ENCODE measurements around the gene PJA2. TPM values are rescaled to one million over a fixed set of nuclear protein-coding genes. Genes with fewer than 3 reads are reported as not detected.
A peak's percentile ranks its signal among the peaks of the same experiment; 100 is the strongest.

Gene PJA2
- total and polyA plus RNA-seq, 9 of the 15 experiments (the other 6 are each of a cell fraction or from before 2014, with no cell fraction given): 25.1 to 82.1 (median 50.1) TPM

DNA sequence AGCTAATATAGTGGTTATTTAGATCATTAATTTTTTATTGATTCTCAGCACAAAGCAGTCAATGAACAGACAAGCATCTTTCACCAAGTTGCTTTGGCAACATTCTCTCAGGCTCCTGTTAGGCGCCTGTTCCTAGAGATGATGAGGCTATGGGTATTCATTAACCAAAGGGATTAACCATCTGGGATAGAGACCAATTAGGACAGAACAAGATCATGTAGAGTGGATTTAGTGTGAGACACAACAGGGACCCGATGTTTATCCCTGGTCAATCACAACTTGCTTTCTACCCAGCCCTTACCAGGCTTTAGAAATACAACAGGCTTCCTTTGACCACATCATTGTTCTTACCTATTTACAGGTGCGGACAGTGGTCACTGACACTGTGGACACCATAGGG, 82.2 kb downstream of the PJA2 start (continued):
- TF ChIP-seq, protein P1, sequence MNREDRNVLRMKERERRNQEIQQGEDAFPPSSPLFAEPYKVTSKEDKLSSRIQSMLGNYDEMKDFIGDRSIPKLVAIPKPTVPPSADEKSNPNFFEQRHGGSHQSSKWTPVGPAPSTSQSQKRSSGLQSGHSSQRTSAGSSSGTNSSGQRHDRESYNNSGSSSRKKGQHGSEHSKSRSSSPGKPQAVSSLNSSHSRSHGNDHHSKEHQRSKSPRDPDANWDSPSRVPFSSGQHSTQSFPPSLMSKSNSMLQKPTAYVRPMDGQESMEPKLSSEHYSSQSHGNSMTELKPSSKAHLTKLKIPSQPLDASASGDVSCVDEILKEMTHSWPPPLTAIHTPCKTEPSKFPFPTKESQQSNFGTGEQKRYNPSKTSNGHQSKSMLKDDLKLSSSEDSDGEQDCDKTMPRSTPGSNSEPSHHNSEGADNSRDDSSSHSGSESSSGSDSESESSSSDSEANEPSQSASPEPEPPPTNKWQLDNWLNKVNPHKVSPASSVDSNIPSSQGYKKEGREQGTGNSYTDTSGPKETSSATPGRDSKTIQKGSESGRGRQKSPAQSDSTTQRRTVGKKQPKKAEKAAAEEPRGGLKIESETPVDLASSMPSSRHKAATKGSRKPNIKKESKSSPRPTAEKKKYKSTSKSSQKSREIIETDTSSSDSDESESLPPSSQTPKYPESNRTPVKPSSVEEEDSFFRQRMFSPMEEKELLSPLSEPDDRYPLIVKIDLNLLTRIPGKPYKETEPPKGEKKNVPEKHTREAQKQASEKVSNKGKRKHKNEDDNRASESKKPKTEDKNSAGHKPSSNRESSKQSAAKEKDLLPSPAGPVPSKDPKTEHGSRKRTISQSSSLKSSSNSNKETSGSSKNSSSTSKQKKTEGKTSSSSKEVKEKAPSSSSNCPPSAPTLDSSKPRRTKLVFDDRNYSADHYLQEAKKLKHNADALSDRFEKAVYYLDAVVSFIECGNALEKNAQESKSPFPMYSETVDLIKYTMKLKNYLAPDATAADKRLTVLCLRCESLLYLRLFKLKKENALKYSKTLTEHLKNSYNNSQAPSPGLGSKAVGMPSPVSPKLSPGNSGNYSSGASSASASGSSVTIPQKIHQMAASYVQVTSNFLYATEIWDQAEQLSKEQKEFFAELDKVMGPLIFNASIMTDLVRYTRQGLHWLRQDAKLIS (CRISPR knock-in tag; IDR thresholded peaks at IDR 0.05): no peak
- no peak for TF ChIP-seq KAT8 (IDR thresholded peaks at IDR 0.05; ENCODE audit: low read depth)
- TF ChIP-seq, protein P2, sequence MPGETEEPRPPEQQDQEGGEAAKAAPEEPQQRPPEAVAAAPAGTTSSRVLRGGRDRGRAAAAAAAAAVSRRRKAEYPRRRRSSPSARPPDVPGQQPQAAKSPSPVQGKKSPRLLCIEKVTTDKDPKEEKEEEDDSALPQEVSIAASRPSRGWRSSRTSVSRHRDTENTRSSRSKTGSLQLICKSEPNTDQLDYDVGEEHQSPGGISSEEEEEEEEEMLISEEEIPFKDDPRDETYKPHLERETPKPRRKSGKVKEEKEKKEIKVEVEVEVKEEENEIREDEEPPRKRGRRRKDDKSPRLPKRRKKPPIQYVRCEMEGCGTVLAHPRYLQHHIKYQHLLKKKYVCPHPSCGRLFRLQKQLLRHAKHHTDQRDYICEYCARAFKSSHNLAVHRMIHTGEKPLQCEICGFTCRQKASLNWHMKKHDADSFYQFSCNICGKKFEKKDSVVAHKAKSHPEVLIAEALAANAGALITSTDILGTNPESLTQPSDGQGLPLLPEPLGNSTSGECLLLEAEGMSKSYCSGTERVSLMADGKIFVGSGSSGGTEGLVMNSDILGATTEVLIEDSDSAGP (CRISPR knock-in tag; IDR thresholded peaks at IDR 0.05): no peak

DNA sequence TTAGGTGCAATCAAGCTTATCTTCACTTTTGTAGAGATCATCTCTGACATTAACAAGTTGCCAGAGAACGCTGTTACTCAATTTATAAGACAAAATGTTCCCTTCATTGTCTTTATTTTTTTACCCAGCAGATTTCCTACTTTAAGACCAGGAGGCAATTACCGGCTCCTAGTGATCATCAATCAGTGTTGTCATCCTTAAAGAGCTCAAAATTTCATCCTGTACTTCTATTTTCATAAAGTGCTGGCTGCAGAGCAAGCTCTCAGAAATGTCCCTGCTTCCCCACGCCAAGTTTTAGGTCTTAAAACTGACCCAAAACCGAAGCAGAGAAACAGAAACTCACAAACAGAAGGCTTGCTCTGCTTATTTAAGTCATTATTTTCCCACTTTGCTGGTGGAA, 82.9 kb downstream of the PJA2 start:
- Histone ChIP-seq H4K20me1 (replicated peaks; ENCODE audit: control insufficient read depth, insufficient read depth, low read length) (no peaks in the 10 kb centered on the region), H3K9me1 (ENCODE audit: control insufficient read depth, insufficient read depth, low read length) (no peaks in the 10 kb centered on the region), H3K4me1 (replicated peaks in 1 of 2; ENCODE audit: control insufficient read depth in 2 of 2, insufficient read depth in 2 of 2, low read length in 2 of 2) (no peaks in the 10 kb centered on the region), H3K4me2 (ENCODE audit: insufficient read depth, low read length) (no peak overlapping the region), H3K79me2 (ENCODE audit: control insufficient read depth, insufficient read depth, low read length) (no peaks in the 10 kb centered on the region), H3K9me3 (replicated peaks; ENCODE audit: control insufficient read depth, insufficient read depth, low read depth, low read length) (no peaks in the 10 kb centered on the region), H3K4me3 (no peak overlapping the region), H3K9ac (ENCODE audit: insufficient read depth in 1 of 2, low read depth in 2 of 2, low read length in 2 of 2) (no peak overlapping the region), H3K27me3 (ENCODE audit: control insufficient read depth in 2 of 2, insufficient read depth in 2 of 2, low read length in 2 of 2) (no peaks in the 10 kb centered on the region), H2AFZ (ENCODE audit: low read depth, low read length) (no peak overlapping the region), H3K36me3 (ENCODE audit: control insufficient read depth, insufficient read depth, low read length) (no peaks in the 10 kb centered on the region; the same call in 2 of the 3 replicates), H3K27ac (ENCODE audit: extremely low read depth, low read depth, low read length) (no peak overlapping the region)
- no TSS peak for BruUV-seq (replicated peaks)
- 24% methylated on average over 4 of the region's 4 CpGs for WGBS (ENCODE audit: insufficient coverage, low coverage, missing lambda C conversion rate)
- FAIRE-seq (no peak), DNase-seq (ENCODE audit: extremely low read depth in 1 of 4, low spot score in 3 of 4) (no peak), ATAC-seq (no peak)
- no peak for TF ChIP-seq MYNN (IDR thresholded peaks at IDR 0.05)
- no peak for TF ChIP-seq MYNN (CRISPR knock-in tag; IDR thresholded peaks at IDR 0.05)
- TF ChIP-seq, protein P3, sequence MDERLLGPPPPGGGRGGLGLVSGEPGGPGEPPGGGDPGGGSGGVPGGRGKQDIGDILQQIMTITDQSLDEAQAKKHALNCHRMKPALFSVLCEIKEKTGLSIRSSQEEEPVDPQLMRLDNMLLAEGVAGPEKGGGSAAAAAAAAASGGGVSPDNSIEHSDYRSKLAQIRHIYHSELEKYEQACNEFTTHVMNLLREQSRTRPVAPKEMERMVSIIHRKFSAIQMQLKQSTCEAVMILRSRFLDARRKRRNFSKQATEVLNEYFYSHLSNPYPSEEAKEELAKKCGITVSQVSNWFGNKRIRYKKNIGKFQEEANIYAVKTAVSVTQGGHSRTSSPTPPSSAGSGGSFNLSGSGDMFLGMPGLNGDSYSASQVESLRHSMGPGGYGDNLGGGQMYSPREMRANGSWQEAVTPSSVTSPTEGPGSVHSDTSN (CRISPR knock-in tag; IDR thresholded peaks at IDR 0.05; ENCODE audit: low read depth): no peak
- TF ChIP-seq, protein P3 (tag; conservative IDR thresholded peaks at IDR 0.05; ENCODE audit: low read depth): peak; percentile 28; the same call in 1 of the 2 replicates
- intact Hi-C loops (cut with micrococcal nuclease): no loop called here
- POLR2A ChIA-PET: no interaction called here
- in situ Hi-C loops (cut with MboI): no loop called here
- CTCF ChIA-PET (ENCODE audit: low intra/inter-chr PET ratio): no interaction called here
